ENCODE data around the gene CUX1.

GRCh38 chr7:102077081-102077480, 259.7 kb downstream of the CUX1 start:
- no peak for TF ChIP-seq CTCF (IDR thresholded peaks at IDR 0.05)
- no peak for TF ChIP-seq POLR2A (IDR thresholded peaks at IDR 0.05)
- no peak for TF ChIP-seq POLR2AphosphoS5 (IDR thresholded peaks at IDR 0.05)

Measured in breast epithelium (tissue), 3 donors.